Mesenchymal stem cell (in vitro differentiated cells and primary cell): ENCODE measurements around the gene HMGCLL1.

Experiments used
- DNase-seq: peaks from one replicate; pipeline ENCODE4 v3.0.0-alpha.2; 2013
- H2AFZ ChIP-seq: one replicate; pipeline ENCODE4 v1.6.1; 2013; ENCODE audit warnings: low read depth, mild to moderate bottlenecking, control low read depth, inconsistent platforms, low read length, moderate library complexity
- H2AK5ac ChIP-seq: 2 replicates; pipeline ENCODE4 v1.6.1; 2013; ENCODE audit warnings: low read length, moderate library complexity, mild to moderate bottlenecking, inconsistent platforms; ENCODE audit not compliant: severe bottlenecking
- H2BK120ac ChIP-seq: one replicate; pipeline ENCODE4 v1.6.1; 2013; ENCODE audit warnings: low read depth, mild to moderate bottlenecking, inconsistent platforms, low read length, moderate library complexity
- H2BK12ac ChIP-seq, 2 experiments: one replicate each; pipeline ENCODE4 v1.6.1; 2013; ENCODE audit warnings: inconsistent platforms in 2 of 2, low read length in 2 of 2, mild to moderate bottlenecking in 2 of 2, moderate library complexity in 2 of 2, control low read depth in 1 of 2
- H2BK15ac ChIP-seq: one replicate; pipeline ENCODE4 v1.6.1; 2013; ENCODE audit warnings: mild to moderate bottlenecking, low read depth, inconsistent platforms; ENCODE audit not compliant: poor library complexity, severe bottlenecking
- H2BK5ac ChIP-seq: 2 replicates; pipeline ENCODE4 v1.6.1; 2013; ENCODE audit warnings: low read depth, mild to moderate bottlenecking, low read length, control low read depth, inconsistent platforms; ENCODE audit not compliant: poor library complexity, severe bottlenecking
- H3K14ac ChIP-seq, 2 experiments: one replicate each; pipeline ENCODE4 v1.6.1; 2013; ENCODE audit warnings: inconsistent platforms in 2 of 2, low read length in 2 of 2, control low read depth in 1 of 2, mild to moderate bottlenecking in 1 of 2, moderate library complexity in 1 of 2
- H3K18ac ChIP-seq, 2 experiments: one replicate each; pipeline ENCODE4 v1.6.1; 2013; ENCODE audit warnings: inconsistent platforms in 2 of 2, low read length in 2 of 2, control low read depth in 1 of 2, low read depth in 1 of 2, mild to moderate bottlenecking in 1 of 2
- H3K23ac ChIP-seq, 2 experiments: one replicate each; pipeline ENCODE4 v1.6.1; 2013; ENCODE audit warnings: inconsistent platforms in 2 of 2, low read length in 2 of 2, mild to moderate bottlenecking in 2 of 2, moderate library complexity in 2 of 2, control low read depth in 1 of 2
- H3K27ac ChIP-seq: 2 replicates; pipeline ENCODE4 v1.5.1; 2013; ENCODE audit warnings: mild to moderate bottlenecking, moderate library complexity, low read length, control low read depth, inconsistent platforms; ENCODE audit not compliant: poor library complexity, severe bottlenecking
- H3K27me3 ChIP-seq, 2 experiments: 2 replicates each; pipeline versions ENCODE4 v1.6.1 to v1.7.0; 2013; ENCODE audit warnings: low read length in 2 of 2, mild to moderate bottlenecking in 2 of 2, moderate library complexity in 2 of 2, control low read depth in 1 of 2, inconsistent platforms in 1 of 2; ENCODE audit not compliant: control insufficient read depth in 1 of 2, insufficient read depth in 1 of 2
- H3K36me3 ChIP-seq, 2 experiments: 2 replicates each; pipeline versions ENCODE4 v1.6.1 to v1.7.0; 2013; ENCODE audit warnings: low read length in 2 of 2, control low read depth in 1 of 2, inconsistent platforms in 1 of 2, low read depth in 1 of 2, mild to moderate bottlenecking in 1 of 2; ENCODE audit not compliant: insufficient read depth in 2 of 2, control insufficient read depth in 1 of 2
- H3K4ac ChIP-seq, 2 experiments: one replicate each; pipeline ENCODE4 v1.6.1; 2013; ENCODE audit warnings: inconsistent platforms in 2 of 2, low read length in 2 of 2, mild to moderate bottlenecking in 2 of 2, moderate library complexity in 2 of 2, control low read depth in 1 of 2, low read depth in 1 of 2
- H3K4me1 ChIP-seq: 2 replicates; pipeline ENCODE4 v1.6.1; 2013; ENCODE audit warnings: low read depth, low read length, control low read depth; ENCODE audit not compliant: control insufficient read depth, insufficient read depth
- H3K4me2 ChIP-seq: 2 replicates; pipeline ENCODE4 v1.6.1; 2013; ENCODE audit warnings: low read length, mild to moderate bottlenecking, inconsistent platforms; ENCODE audit not compliant: poor library complexity, severe bottlenecking
- H3K4me3 ChIP-seq, 2 experiments: 2 replicates each; pipeline versions ENCODE4 v1.5.1 to v1.7.0; 2013; ENCODE audit warnings: low read length in 2 of 2, mild to moderate bottlenecking in 2 of 2, control low read depth in 1 of 2, low read depth in 1 of 2; ENCODE audit not compliant: insufficient read depth in 1 of 2
- H3K79me1 ChIP-seq: replicated peaks from 2 replicates; pipeline ENCODE4 v1.6.1; 2013; ENCODE audit warnings: mild to moderate bottlenecking, control low read depth, low read length, inconsistent platforms; ENCODE audit not compliant: poor library complexity, severe bottlenecking
- H3K9ac ChIP-seq: 2 replicates; pipeline ENCODE4 v1.7.0; 2013; ENCODE audit warnings: mild to moderate bottlenecking, low read length, moderate library complexity
- H3K9me3 ChIP-seq: 2 replicates; pipeline ENCODE4 v1.7.0; 2013; ENCODE audit warnings: mild to moderate bottlenecking, low read length; ENCODE audit not compliant: control insufficient read depth
- H4K8ac ChIP-seq: one replicate; pipeline ENCODE4 v1.6.1; 2013; ENCODE audit warnings: inconsistent platforms, mild to moderate bottlenecking, low read length, moderate library complexity
- H4K91ac ChIP-seq: one replicate; pipeline ENCODE4 v1.6.1; 2013; ENCODE audit warnings: mild to moderate bottlenecking, low read length, inconsistent platforms
- WGBS: methylation state at CpG from one replicate; pipeline ENCODE4 v1.1.7; 2013; ENCODE audit warnings: mixed read lengths; 5-methylcytosine and 5-hydroxymethylcytosine counted together

Gene HMGCLL1

GRCh38 chr6:55474382-55474781 lies 104.6 kb downstream of the HMGCLL1 start:
- Histone ChIP-seq H3K27me3 (no peaks in the 10 kb centered on the region), H3K4me1 (no peaks in the 10 kb centered on the region), H2BK15ac (no peak overlapping the region), H4K8ac (no peak overlapping the region), H3K79me1 (no peaks in the 10 kb centered on the region), H3K14ac (no peak overlapping the region), H2BK120ac (no peak overlapping the region), H2AFZ (no peak overlapping the region), H3K4me3 (no peak overlapping the region), H3K9me3 (peaks cover 5% of the 10 kb centered on the region), H3K4ac (no peak overlapping the region), H3K18ac (no peak overlapping the region), H3K27ac (no peak overlapping the region), H2BK12ac (no peak overlapping the region), H2AK5ac (no peak overlapping the region), H4K91ac (no peak overlapping the region), H3K36me3 (no peaks in the 10 kb centered on the region), H3K23ac (no peak overlapping the region), H3K9ac (no peak overlapping the region), H3K4me2 (no peak overlapping the region), H2BK5ac (no peak overlapping the region)
- 77% methylated on average over 3 of the region's 3 CpGs for WGBS
- DNase-seq, result no peak

- Histone ChIP-seq H2BK5ac (no peak overlapping the region), H2BK12ac (no peak overlapping the region), H3K9me3 (peaks cover 5% of the 10 kb centered on the region), H3K18ac (no peak overlapping the region), H3K9ac (no peak overlapping the region), H3K36me3 (no peaks in the 10 kb centered on the region), H3K27me3 (no peaks in the 10 kb centered on the region), H3K79me1 (no peaks in the 10 kb centered on the region), H3K23ac (no peak overlapping the region), H3K4me2 (no peak overlapping the region), H2BK120ac (no peak overlapping the region), H3K4ac (no peak overlapping the region), H3K27ac (no peak overlapping the region), H2AK5ac (no peak overlapping the region), H4K8ac (no peak overlapping the region), H3K4me1 (no peaks in the 10 kb centered on the region), H3K4me3 (no peak overlapping the region), H4K91ac (no peak overlapping the region), H2AFZ (no peak overlapping the region), H3K14ac (no peak overlapping the region), H2BK15ac (no peak overlapping the region)
- WGBS, result 67% methylated on average over 1 of the region's 1 CpG
- no peak for DNase-seq
Measured at GRCh38 chr6:55473722-55474121, 105.3 kb downstream of the HMGCLL1 start.

GRCh38 chr6:55469951-55470366 lies 109.0 kb downstream of the HMGCLL1 start:
- DNase-seq, result no peak
- no peaks in the 10 kb centered on the region for H3K79me1 ChIP-seq
- no peak overlapping the region for H3K4me3 ChIP-seq
- no peak overlapping the region for H2AK5ac ChIP-seq
- H3K4ac ChIP-seq, result no peak overlapping the region
- no peak overlapping the region for H4K91ac ChIP-seq
- H3K9ac ChIP-seq, result no peak overlapping the region
- no peak overlapping the region for H3K18ac ChIP-seq
- H3K9me3 ChIP-seq, result peaks cover 5% of the 10 kb centered on the region
- H3K4me1 ChIP-seq, result no peaks in the 10 kb centered on the region
- no peak overlapping the region for H3K14ac ChIP-seq
- no peaks in the 10 kb centered on the region for H3K36me3 ChIP-seq
- no peak overlapping the region for H4K8ac ChIP-seq
- H2AFZ ChIP-seq, result no peak overlapping the region
- H2BK15ac ChIP-seq, result no peak overlapping the region
- H3K27ac ChIP-seq, result no peak overlapping the region
- no peak overlapping the region for H2BK12ac ChIP-seq
- no peak overlapping the region for H3K23ac ChIP-seq
- H2BK5ac ChIP-seq, result no peak overlapping the region
- H3K27me3 ChIP-seq, result no peaks in the 10 kb centered on the region
- H2BK120ac ChIP-seq, result no peak overlapping the region
- WGBS, result 85% methylated on average over 4 of the region's 5 CpGs
- H3K4me2 ChIP-seq, result peak overlapping the region; percentile 22

GRCh38 chr6:55456016-55456415 lies 123.0 kb downstream of the HMGCLL1 start:
- Histone ChIP-seq H3K4me2 (no peak overlapping the region), H3K4me3 (no peak overlapping the region), H2BK120ac (no peak overlapping the region), H3K23ac (no peak overlapping the region), H3K4ac (no peak overlapping the region), H2AFZ (no peak overlapping the region), H3K9me3 (no peaks in the 10 kb centered on the region), H3K27me3 (no peaks in the 10 kb centered on the region), H2BK15ac (no peak overlapping the region), H3K18ac (no peak overlapping the region), H3K36me3 (no peaks in the 10 kb centered on the region), H3K9ac (no peak overlapping the region), H3K79me1 (no peaks in the 10 kb centered on the region), H3K4me1 (no peaks in the 10 kb centered on the region), H3K14ac (no peak overlapping the region), H3K27ac (no peak overlapping the region), H2BK5ac (no peak overlapping the region), H2AK5ac (no peak overlapping the region), H4K91ac (no peak overlapping the region), H4K8ac (no peak overlapping the region), H2BK12ac (no peak overlapping the region)
- 100% methylated on average over 1 of the region's 3 CpGs for WGBS
- no peak for DNase-seq
